ENCODE data around the gene FBXO11. TPM values are rescaled to one million over a fixed set of nuclear protein-coding genes. Genes with fewer than 3 reads are reported as not detected.

The FBXO11 gene
- total and polyA plus RNA-seq, 9 donors, result 37.1 to 56.2 (median 43.4) TPM

GRCh38 chr2:47741637-47742036, 164.7 kb downstream of the FBXO11 start:
- Histone ChIP-seq H3K36me3 (ENCODE audit: control insufficient read depth, insufficient read depth, low read length) (no peaks in the 10 kb centered on the region), H3K9me3 (replicated peaks; ENCODE audit: control insufficient read depth, low read depth, low read length) (no peaks in the 10 kb centered on the region), H3K27me3 (ENCODE audit: control insufficient read depth, insufficient read depth, low read length) (no peaks in the 10 kb centered on the region), H3K4me3 (ENCODE audit: low read length) (no peak overlapping the region), H3K27ac (ENCODE audit: low read length) (no peak overlapping the region), H3K4me1 (ENCODE audit: control insufficient read depth, insufficient read depth, low read length) (no peaks in the 10 kb centered on the region)
- WGBS (ENCODE audit: insufficient coverage), result 40% methylated on average over 1 of the region's 3 CpGs
- no peak for DNase-seq

- no peak overlapping the region for H3K27ac ChIP-seq (ENCODE audit: low read length)
- no peak for DNase-seq
- no peaks in the 10 kb centered on the region for H3K4me1 ChIP-seq (ENCODE audit: control insufficient read depth, insufficient read depth, low read length)
- H3K9me3 ChIP-seq (replicated peaks; ENCODE audit: control insufficient read depth, low read depth, low read length), result no peaks in the 10 kb centered on the region
- no peaks in the 10 kb centered on the region for H3K27me3 ChIP-seq (ENCODE audit: control insufficient read depth, insufficient read depth, low read length)
- no CpG with 5 or more reads among the region's 3 CpGs for WGBS (ENCODE audit: insufficient coverage)
- H3K4me3 ChIP-seq (ENCODE audit: low read length), result no peak overlapping the region
- no peaks in the 10 kb centered on the region for H3K36me3 ChIP-seq (ENCODE audit: control insufficient read depth, insufficient read depth, low read length)
Measured at GRCh38 chr2:47741101-47741500, 165.2 kb downstream of the FBXO11 start.

Other genes starting within 250 kb of the FBXO11 start
- gene MSH6, start 123.4 kb downstream of the FBXO11 start, total RNA-seq, result 50.8 TPM
- 10 to 100 TPM; 28.1 to 53.9 (median 42.1) TPM for gene MSH6, start 123.4 kb downstream of the FBXO11 start, polyA plus RNA-seq (ENCODE audit: insufficient read depth in 1 of 8, insufficient read length in 8 of 8, low replicate concordance in 1 of 8)

All from muscle of leg (tissue), 11 donors.